ENCODE measurements around the gene LGALS1.

Gene LGALS1

GRCh38 chr22:37672920-37673455, 2.4 kb upstream of the LGALS1 start:
- DNase-seq (ENCODE audit: low spot score) = no peak
- TF ChIP-seq CTCF (IDR thresholded peaks at IDR 0.05; ENCODE audit: extremely low read depth, insufficient read depth, missing control alignments) = no peak
- in situ Hi-C loops (cut with MboI; ENCODE audit: low pct_unique_long_range_greater_than_20kb, low sequenced_read_pairs, unreplicated experiment) = loop anchor here (10.0 kb wide), 1 partner anchor 48 kb away; no protein-coding TSS in a partner anchor

GRCh38 chr22:37674248-37674647, 1.2 kb upstream of the LGALS1 start:
- in situ Hi-C loops (cut with MboI; ENCODE audit: low pct_unique_long_range_greater_than_20kb, low sequenced_read_pairs, unreplicated experiment) = loop anchor here (10.0 kb wide), 1 partner anchor 49 kb away; no protein-coding TSS in a partner anchor
- TF ChIP-seq CTCF (IDR thresholded peaks at IDR 0.05; ENCODE audit: extremely low read depth, insufficient read depth, missing control alignments) = no peak
- DNase-seq (ENCODE audit: low spot score) = no peak

- in situ Hi-C loops (cut with MboI; ENCODE audit: low pct_unique_long_range_greater_than_20kb, low sequenced_read_pairs, unreplicated experiment) = loop anchor here (10.0 kb wide), 1 partner anchor 51 kb away; no protein-coding TSS in a partner anchor
- no peak for DNase-seq (ENCODE audit: low spot score)
- TF ChIP-seq CTCF (IDR thresholded peaks at IDR 0.05; ENCODE audit: extremely low read depth, insufficient read depth, missing control alignments) = no peak
Measured at GRCh38 chr22:37675930-37676735, 697 bp downstream of the LGALS1 start.

GRCh38 chr22:37676736-37677492, 1.5 kb downstream of the LGALS1 start:
- in situ Hi-C loops (cut with MboI; ENCODE audit: low pct_unique_long_range_greater_than_20kb, low sequenced_read_pairs, unreplicated experiment) = loop anchor here (10.0 kb wide), 1 partner anchor 52 kb away; no protein-coding TSS in a partner anchor
- TF ChIP-seq CTCF (IDR thresholded peaks at IDR 0.05; ENCODE audit: extremely low read depth, insufficient read depth, missing control alignments) = no peak
- peak; percentile 89 for DNase-seq (ENCODE audit: low spot score)

- TF ChIP-seq CTCF (IDR thresholded peaks at IDR 0.05; ENCODE audit: extremely low read depth, insufficient read depth, missing control alignments) = no peak
- no peak for DNase-seq (ENCODE audit: low spot score)
- in situ Hi-C loops (cut with MboI; ENCODE audit: low pct_unique_long_range_greater_than_20kb, low sequenced_read_pairs, unreplicated experiment) = loop anchor here (10.0 kb wide), 1 partner anchor 53 kb away; no protein-coding TSS in a partner anchor
Measured at GRCh38 chr22:37677493-37677974, 2.1 kb downstream of the LGALS1 start.

GRCh38 chr22:37678372-37678771, 2.9 kb downstream of the LGALS1 start:
- in situ Hi-C loops (cut with MboI; ENCODE audit: low pct_unique_long_range_greater_than_20kb, low sequenced_read_pairs, unreplicated experiment) = loop anchor here (10.0 kb wide), 1 partner anchor 54 kb away; no protein-coding TSS in a partner anchor
- DNase-seq (ENCODE audit: low spot score) = no peak
- no peak for TF ChIP-seq CTCF (IDR thresholded peaks at IDR 0.05; ENCODE audit: extremely low read depth, insufficient read depth, missing control alignments)
